MG63 (cell line): ENCODE measurements around the gene ARPC2. TPM values are rescaled to one million over a fixed set of nuclear protein-coding genes. Genes with fewer than 3 reads are reported as not detected.

Experiments used
- DNase-seq: peaks from one replicate; pipeline ENCODE4 v3.0.0-alpha.2; 2020
- H3K27me3 ChIP-seq: fragments of 250-450 bp; sonication (Bioruptor Pico); 2 replicates; pipeline ENCODE4 v1.5.1; 2020; ENCODE audit warnings: mild to moderate bottlenecking, moderate library complexity
- H3K36me3 ChIP-seq: fragments of 250-450 bp; sonication (Bioruptor Pico); 2 replicates; pipeline ENCODE4 v1.5.1; 2020; ENCODE audit warnings: mild to moderate bottlenecking, moderate library complexity
- H3K4me3 ChIP-seq: fragments of 250-450 bp; sonication (Bioruptor Pico); 2 replicates; pipeline ENCODE4 v1.5.1; 2020; ENCODE audit warnings: mild to moderate bottlenecking, moderate library complexity
- H3K9me3 ChIP-seq: fragments of 250-450 bp; sonication (Bioruptor Pico); 2 replicates; pipeline ENCODE4 v1.5.1; 2020; ENCODE audit warnings: mild to moderate bottlenecking, moderate library complexity
- total RNA-seq: library from RNA; depleted of rRNA; stranded (reverse); fragments of >200 nt; shearing (Covaris generic); gene quantifications from 2 replicates; pipeline ENCODE4 v1.2.3, GENCODE V29; 2014; ENCODE audit warnings: low replicate concordance

Gene ARPC2
- total RNA-seq, 1 experiment from 2014 or later = 505 TPM

- Histone ChIP-seq H3K27me3 (no peaks in the 10 kb centered on the region), H3K4me3 (no peak overlapping the region), H3K36me3 (no peaks in the 10 kb centered on the region), H3K9me3 (no peaks in the 10 kb centered on the region)
- DNase-seq = no peak
These were observed 20.0 kb upstream of the ARPC2 start for GRCh38 chr2:218196974-218197373.

GRCh38 chr2:218202266-218202665 is 14.7 kb upstream of the ARPC2 start:
- Histone ChIP-seq H3K9me3 (no peaks in the 10 kb centered on the region), H3K27me3 (no peaks in the 10 kb centered on the region), H3K4me3 (no peak overlapping the region), H3K36me3 (no peaks in the 10 kb centered on the region)
- DNase-seq = no peak

GRCh38 chr2:218209078-218209477 is 7.9 kb upstream of the ARPC2 start:
- no peak for DNase-seq
- no peak overlapping the region for H3K4me3 ChIP-seq
- H3K27me3 ChIP-seq = no peaks in the 10 kb centered on the region; the same call in 1 of the 2 replicates
- no peaks in the 10 kb centered on the region for H3K36me3 ChIP-seq
- peaks cover 7% of the 10 kb centered on the region; the same call in 1 of the 2 replicates for H3K9me3 ChIP-seq

DNA sequence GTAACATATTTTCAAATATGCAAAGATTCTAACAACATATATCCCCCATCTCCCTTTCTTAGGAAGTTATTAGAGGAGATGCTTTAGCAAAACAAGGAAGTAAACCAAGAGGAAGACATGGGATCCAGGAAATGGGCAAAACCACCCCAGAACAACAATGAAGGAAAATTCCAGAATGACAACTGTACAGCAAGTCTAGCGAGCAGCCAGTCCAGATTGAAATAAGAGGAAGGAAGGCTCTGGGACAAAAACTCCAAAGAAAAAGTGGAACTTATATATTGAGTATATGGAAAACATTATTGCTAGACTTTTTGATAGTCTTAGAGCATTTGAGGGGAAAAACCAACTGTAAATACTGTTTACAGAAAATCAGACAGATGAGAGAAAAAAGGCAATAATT is 2.9 kb upstream of the ARPC2 start:
- Histone ChIP-seq H3K36me3 (peaks cover 4% of the 10 kb centered on the region; the same call in 1 of the 2 replicates), H3K4me3 (no peak overlapping the region), H3K27me3 (no peaks in the 10 kb centered on the region; the same call in 1 of the 2 replicates), H3K9me3 (peaks cover 5% of the 10 kb centered on the region; the same call in 1 of the 2 replicates)
- no peak for DNase-seq

DNA sequence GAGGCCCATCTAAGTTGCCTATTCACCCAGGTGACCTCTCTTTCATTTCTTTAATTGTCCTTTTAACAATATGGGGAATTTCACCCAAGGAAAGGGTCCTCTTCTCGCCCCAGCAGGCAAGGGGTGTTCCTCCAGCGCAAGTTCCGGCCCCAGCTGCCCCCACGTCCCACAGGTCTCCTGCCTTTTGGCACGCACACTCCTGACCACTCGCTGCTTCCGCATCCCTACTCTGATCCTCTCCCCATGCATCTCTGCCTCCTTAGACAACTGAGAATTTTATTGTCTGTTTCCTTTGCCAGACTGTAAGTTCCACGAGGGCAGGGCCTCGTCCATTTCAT is 684 bp upstream of the ARPC2 start:
- H3K4me3 ChIP-seq = peak overlapping the region; percentile 94
- no peaks in the 10 kb centered on the region for H3K9me3 ChIP-seq
- no peaks in the 10 kb centered on the region for H3K27me3 ChIP-seq
- peaks cover 19% of the 10 kb centered on the region for H3K36me3 ChIP-seq
- DNase-seq = no peak

GRCh38 chr2:218217360-218218267 is 625 bp downstream of the ARPC2 start:
- peak; percentile 55 for DNase-seq

GRCh38 chr2:218218268-218219185 is 1.5 kb downstream of the ARPC2 start:
- H3K36me3 ChIP-seq = peaks cover 41% of the 10 kb centered on the region
- no peak for DNase-seq

More at GRCh38 chr2:218217360-218218267, 625 bp downstream of the ARPC2 start:
- Histone ChIP-seq H3K4me3 (peak overlapping the region; percentile 94), H3K9me3 (no peaks in the 10 kb centered on the region), H3K27me3 (no peaks in the 10 kb centered on the region), H3K36me3 (peaks cover 32% of the 10 kb centered on the region)

DNA sequence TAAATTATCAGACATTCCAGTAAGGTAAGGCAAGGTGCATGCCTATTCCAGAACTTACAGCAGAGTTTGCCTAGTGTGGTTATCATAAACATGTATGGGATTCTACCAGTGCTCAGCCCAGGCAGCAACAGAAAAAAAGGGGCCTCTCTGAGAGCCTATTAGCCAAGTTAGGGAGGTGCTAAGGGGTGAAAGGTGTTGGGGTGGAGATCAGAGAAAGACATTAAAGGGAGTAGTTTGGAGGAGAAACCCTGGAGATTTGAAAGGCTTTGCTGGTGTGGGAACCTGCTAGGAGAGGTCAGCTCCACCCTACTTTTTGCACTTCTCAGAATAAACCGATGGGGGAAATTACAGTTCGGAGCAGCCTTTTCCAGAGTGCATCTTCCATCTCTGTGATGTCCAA is 2.9 kb downstream of the ARPC2 start:
- DNase-seq = no peak
- Histone ChIP-seq H3K36me3 (peaks cover 47% of the 10 kb centered on the region), H3K4me3 (no peak overlapping the region), H3K9me3 (no peaks in the 10 kb centered on the region), H3K27me3 (no peaks in the 10 kb centered on the region)

More at GRCh38 chr2:218218268-218219185, 1.5 kb downstream of the ARPC2 start:
- no peaks in the 10 kb centered on the region for H3K9me3 ChIP-seq
- H3K27me3 ChIP-seq = no peaks in the 10 kb centered on the region
- peak overlapping the region; percentile 94 for H3K4me3 ChIP-seq

DNA sequence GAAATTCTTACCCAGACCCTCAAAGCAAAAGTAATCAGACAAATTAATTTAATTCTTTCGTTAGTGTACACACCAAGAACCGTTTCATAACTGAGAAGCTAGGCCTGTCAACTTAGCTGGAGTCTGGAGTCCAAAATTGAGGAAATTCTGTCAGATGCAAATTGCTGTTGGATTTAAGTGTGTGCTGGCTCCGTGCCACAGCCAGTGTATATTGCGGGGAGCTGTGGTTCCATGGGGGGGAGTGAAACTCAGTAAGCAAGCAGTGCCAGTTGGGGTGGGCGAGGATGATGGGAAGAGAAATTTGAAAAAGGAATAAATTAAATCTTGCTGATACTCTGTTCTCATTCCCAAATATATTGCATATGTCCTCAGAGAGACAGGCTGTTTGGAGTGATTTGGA is 4.0 kb downstream of the ARPC2 start:
- no peaks in the 10 kb centered on the region for H3K9me3 ChIP-seq
- peaks cover 58% of the 10 kb centered on the region for H3K36me3 ChIP-seq
- no peaks in the 10 kb centered on the region for H3K27me3 ChIP-seq
- no peak for DNase-seq
- H3K4me3 ChIP-seq = no peak overlapping the region

DNA sequence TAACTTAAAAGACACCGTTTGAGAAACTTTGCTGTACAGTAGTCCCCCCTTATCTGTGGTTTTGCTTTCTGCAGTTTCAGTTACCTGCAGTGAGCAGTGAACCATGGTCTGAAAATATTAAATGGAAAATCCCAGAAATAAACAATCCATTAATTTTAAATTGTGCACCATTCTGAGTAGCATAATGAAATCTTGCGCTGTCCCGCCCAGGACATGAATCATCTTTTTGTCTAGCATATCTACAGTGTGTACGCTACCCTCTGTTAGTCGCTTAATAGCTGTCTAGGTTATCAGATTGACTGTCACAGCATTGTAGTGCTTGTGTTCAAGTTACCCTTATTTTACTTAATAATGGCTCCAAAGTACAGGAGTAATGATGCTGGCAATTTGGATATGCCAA is 6.1 kb downstream of the ARPC2 start:
- peaks cover 69% of the 10 kb centered on the region for H3K36me3 ChIP-seq
- H3K4me3 ChIP-seq = no peak overlapping the region
- H3K27me3 ChIP-seq = no peaks in the 10 kb centered on the region
- DNase-seq = no peak
- no peaks in the 10 kb centered on the region for H3K9me3 ChIP-seq

- H3K9me3 ChIP-seq = no peaks in the 10 kb centered on the region
- H3K36me3 ChIP-seq = peaks cover 75% of the 10 kb centered on the region
- DNase-seq = no peak
- H3K27me3 ChIP-seq = no peaks in the 10 kb centered on the region
- no peak overlapping the region for H3K4me3 ChIP-seq
These were observed 7.2 kb downstream of the ARPC2 start for GRCh38 chr2:218224186-218224585.

DNA sequence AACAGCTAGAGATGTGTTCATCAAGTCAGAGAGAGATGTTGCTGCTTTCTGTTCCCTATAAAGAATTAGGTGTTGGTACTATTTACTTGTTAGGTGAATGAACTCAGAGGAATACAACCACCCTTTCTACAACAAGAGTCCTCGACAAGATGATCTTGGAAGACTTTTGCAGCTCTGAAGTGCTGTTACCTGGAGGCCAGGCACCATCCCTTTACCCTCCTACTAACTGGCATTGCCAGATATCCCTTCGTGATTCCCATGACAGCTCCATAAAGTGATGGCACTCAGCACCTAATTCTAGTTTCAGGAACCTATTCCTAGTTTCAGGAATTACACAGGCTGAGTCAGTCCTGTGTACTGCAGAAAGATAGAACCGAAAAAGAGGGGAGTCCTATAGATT is 9.9 kb downstream of the ARPC2 start:
- Histone ChIP-seq H3K27me3 (no peaks in the 10 kb centered on the region), H3K36me3 (peaks cover 80% of the 10 kb centered on the region), H3K4me3 (no peak overlapping the region), H3K9me3 (no peaks in the 10 kb centered on the region)
- DNase-seq = no peak

DNA sequence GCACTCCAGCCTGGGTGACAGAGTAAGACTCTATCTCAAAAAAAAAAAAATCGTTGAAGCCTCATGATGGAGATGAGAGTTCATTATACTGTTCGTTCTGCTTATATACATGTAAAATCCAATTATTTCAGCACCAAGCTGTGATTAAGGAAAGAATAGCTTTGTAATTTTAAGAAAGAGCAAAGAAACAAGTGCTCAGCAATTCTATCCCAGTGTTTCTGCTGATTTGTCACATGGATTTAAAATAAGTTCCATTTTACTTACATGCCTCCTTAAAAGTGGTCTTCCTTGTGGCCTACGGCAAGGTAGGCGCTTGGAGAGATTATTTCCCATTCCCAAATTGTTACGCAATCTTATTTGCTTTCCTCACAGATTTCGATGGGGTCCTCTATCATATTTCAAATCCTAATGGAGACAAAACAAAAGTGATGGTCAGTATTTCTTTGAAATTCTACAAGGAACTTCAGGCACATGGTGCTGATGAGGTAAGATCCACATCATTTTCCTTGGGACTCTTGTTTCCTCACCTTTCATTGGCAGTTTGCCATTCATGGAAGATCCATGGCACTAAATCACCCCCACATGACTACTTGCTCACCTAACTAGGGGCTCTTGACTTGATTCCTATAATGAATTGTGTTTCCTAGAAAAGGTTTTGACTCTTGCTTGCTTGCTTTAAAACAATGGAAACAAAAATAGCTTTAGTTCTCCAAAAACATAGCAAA is 11.5 kb downstream of the ARPC2 start:
- Histone ChIP-seq H3K27me3 (no peaks in the 10 kb centered on the region), H3K9me3 (no peaks in the 10 kb centered on the region), H3K36me3 (peaks cover 79% of the 10 kb centered on the region), H3K4me3 (no peak overlapping the region)
- DNase-seq = no peak

DNA sequence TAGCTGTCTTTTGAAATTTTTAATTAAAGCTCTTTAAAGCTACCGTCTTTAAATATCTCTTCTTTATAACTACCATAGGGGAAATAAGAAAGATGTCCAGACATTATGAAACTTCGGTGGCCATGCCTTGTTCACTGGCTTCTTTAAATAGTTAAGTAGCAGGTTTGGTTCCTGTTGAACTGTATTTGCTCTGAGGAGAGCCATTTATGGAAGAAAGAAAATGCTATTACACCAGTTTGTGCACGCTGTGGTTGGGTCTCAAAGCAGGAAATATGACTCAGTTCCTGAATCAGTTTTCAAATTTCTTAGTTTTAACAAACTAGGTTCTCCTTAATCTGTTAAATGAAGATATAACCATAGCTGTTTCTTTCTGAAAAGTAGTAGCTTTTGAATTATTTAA is 12.2 kb downstream of the ARPC2 start:
- peaks cover 86% of the 10 kb centered on the region for H3K36me3 ChIP-seq
- H3K27me3 ChIP-seq = no peaks in the 10 kb centered on the region
- H3K4me3 ChIP-seq = no peak overlapping the region
- no peaks in the 10 kb centered on the region for H3K9me3 ChIP-seq
- DNase-seq = peak; percentile 11

DNA sequence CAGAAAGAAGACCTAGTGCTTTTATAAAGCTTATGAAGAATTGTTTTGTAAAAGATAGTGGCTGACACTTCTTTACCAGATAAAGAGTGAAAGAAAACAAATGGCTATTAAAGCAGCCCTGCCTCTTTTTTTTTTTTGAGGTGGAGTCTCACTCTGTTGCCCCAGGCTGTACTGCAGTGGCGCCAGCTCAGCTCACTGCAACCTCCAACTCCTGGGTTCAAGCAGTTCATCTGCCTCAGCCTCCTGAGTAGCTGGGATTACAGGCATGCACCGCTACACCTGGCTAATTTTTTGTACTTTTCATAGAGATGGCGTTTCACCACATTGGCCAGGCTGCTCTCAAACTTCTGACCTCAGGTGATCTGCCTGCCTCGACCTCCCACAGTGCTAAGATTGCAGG is 12.9 kb downstream of the ARPC2 start:
- H3K36me3 ChIP-seq = peaks cover 86% of the 10 kb centered on the region
- no peaks in the 10 kb centered on the region for H3K9me3 ChIP-seq
- no peaks in the 10 kb centered on the region for H3K27me3 ChIP-seq
- DNase-seq = no peak
- H3K4me3 ChIP-seq = no peak overlapping the region

DNA sequence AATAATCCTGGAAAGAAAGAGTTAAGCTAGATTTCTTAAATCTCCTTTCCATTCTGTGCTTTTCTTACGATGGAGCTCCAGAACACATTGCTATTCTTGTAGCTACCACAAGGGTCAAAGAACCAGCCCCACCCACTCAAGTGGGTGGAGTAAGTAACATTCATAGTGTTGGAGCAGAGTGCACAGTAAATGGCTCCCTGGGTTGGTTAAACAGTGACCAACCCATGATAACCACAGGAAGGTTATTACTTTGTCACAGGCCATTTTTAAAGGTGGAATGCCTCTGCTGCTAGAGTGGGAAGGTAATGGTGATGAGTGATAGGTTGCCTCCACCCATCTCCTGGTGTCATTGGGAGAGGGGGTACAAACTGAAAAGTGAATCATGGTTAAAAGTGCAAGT is 13.9 kb downstream of the ARPC2 start:
- peaks cover 86% of the 10 kb centered on the region for H3K36me3 ChIP-seq
- no peak for DNase-seq

GRCh38 chr2:218233543-218233942 is 16.6 kb downstream of the ARPC2 start:
- H3K36me3 ChIP-seq = peaks cover 91% of the 10 kb centered on the region
- no peak for DNase-seq
- H3K9me3 ChIP-seq = no peaks in the 10 kb centered on the region
- H3K27me3 ChIP-seq = no peaks in the 10 kb centered on the region
- H3K4me3 ChIP-seq = no peak overlapping the region

More for the DNA sequence above, 13.9 kb downstream of the ARPC2 start:
- Histone ChIP-seq H3K27me3 (no peaks in the 10 kb centered on the region), H3K4me3 (no peak overlapping the region), H3K9me3 (no peaks in the 10 kb centered on the region)
